Endothelial cell of umbilical vein (primary cell): ENCODE results near the gene TSPAN5.

Experiments
- CTCF ChIP-seq, 2 donors: IDR thresholded peaks; 1 replicate in 1 of 2; 2 replicates in 1 of 2; pipeline ENCODE4 v1.5.1; 2011; ENCODE audit warnings: low read length in 2 of 2, mild to moderate bottlenecking in 2 of 2, moderate library complexity in 2 of 2, control low read depth in 1 of 2, inconsistent platforms in 1 of 2, low read depth in 1 of 2; ENCODE audit not compliant: insufficient read depth in 1 of 2; ENCODE audit errors: extremely low read depth in 1 of 2
- EZH2 ChIP-seq: IDR thresholded peaks from 2 replicates; pipeline ENCODE4 v1.6.1; 2012; ENCODE audit warnings: borderline replicate concordance, low read depth, mild to moderate bottlenecking, moderate library complexity, low read length, inconsistent platforms; ENCODE audit not compliant: severe bottlenecking
- POLR2A ChIP-seq: IDR thresholded peaks from 2 replicates; pipeline ENCODE4 v1.6.1; 2012; ENCODE audit warnings: low read depth, mild to moderate bottlenecking, control low read depth, low read length
- POLR2AphosphoS5 ChIP-seq: IDR thresholded peaks from 2 replicates; pipeline ENCODE4 v1.6.1; 2012; ENCODE audit warnings: low read depth, mild to moderate bottlenecking, control low read depth, low read length, moderate library complexity; ENCODE audit not compliant: insufficient read depth

- TF ChIP-seq EZH2, result no peak
- no peak for TF ChIP-seq CTCF (IDR thresholded peaks at IDR 0.05; ENCODE audit: extremely low read depth in 1 of 2, insufficient read depth in 1 of 2, low read depth in 1 of 2, low read length in 2 of 2)
- no peak for TF ChIP-seq POLR2AphosphoS5
- no peak for TF ChIP-seq POLR2A
These were observed 15.4 kb downstream of the TSPAN5 start for GRCh38 chr4:98642991-98643426.
